Fibroblast of mammary gland (primary cell): ENCODE measurements around the gene ZC3H12C.
A peak's percentile ranks its signal among the peaks of the same experiment; 100 is the strongest.
"Not testable (repeated sequence)": the region's sequence is repeated elsewhere in the genome, so short reads cannot be mapped to it uniquely, and the experiment has no call there.

Experiments
- DNase-seq: peaks from one replicate; pipeline ENCODE4 v3.0.0-alpha.2; 2010; ENCODE audit warnings: low read depth
- H3K4me3 ChIP-seq: 2 replicates; pipeline ENCODE4 v1.5.1; 2011; ENCODE audit warnings: low read depth, mild to moderate bottlenecking, low read length, moderate library complexity; ENCODE audit not compliant: control insufficient read depth
- CTCF ChIP-seq: conservative IDR thresholded peaks from 2 replicates; pipeline ENCODE4 v1.5.1; 2011; ENCODE audit warnings: low read depth, low read length, inconsistent platforms; ENCODE audit not compliant: control insufficient read depth, insufficient read depth

Gene ZC3H12C

DNA sequence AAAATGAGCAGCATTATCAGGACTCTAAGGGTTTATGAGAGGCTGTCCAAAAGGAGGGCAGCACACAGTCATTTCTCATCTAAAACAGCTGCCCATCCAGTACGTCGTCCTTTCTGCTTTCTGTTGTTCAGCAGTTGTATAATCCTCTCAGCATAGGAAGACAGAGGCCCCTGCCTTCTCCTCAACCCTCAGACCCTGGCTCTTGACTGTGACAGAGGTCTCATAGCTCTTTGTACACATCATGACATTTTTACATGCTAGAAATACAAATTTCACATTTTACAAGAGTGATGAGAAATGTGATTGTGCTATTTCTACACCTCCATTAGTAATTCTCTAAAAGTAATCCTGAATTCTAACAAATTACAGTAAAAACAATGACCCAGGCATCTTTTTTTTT is 36.2 kb upstream of the ZC3H12C start:
- TF ChIP-seq CTCF: no peak
- DNase-seq: no peak
- no peak overlapping the region for H3K4me3 ChIP-seq

DNA sequence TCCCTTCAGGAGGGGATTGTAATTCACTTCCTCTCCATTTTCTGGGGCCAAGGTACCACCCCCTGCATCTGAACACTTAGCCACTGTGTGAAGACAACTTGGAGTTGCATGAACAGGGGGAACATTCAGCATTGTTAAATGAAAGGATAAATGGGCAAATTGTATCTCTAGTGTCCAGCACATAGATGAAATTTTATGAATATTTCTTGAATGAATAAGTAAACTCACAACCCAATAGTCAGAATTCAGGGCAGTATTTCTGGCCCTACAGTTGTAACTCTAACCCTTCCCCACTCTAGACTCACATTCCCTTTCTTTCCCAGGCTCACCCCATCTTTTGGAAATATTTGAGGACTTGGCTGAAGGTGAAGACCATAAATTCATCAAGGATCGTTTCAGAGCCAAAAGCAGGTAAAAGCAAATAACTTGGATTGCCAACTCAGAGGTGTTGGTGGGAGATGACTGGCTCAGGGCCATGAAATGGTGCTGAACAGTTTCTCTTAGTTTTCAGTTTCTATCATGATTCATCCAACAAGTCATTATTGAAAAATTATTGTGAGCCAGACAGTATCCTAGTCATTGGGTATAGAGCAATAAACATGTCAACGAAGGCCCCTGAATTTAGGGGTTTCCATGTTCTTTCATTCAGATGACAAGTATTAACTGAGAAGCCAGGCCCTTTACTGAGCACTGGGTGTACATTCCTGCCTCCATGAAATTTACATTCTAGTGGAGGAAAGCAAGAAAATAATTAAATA is 33.3 kb upstream of the ZC3H12C start:
- no peak for TF ChIP-seq CTCF
- DNase-seq: no peak
- H3K4me3 ChIP-seq: no peak overlapping the region

GRCh38 chr11:110061296-110061695 is 31.9 kb upstream of the ZC3H12C start:
- DNase-seq: no peak
- TF ChIP-seq CTCF: no peak
- no peak overlapping the region for H3K4me3 ChIP-seq

GRCh38 chr11:110062247-110062646 is 30.9 kb upstream of the ZC3H12C start:
- no peak overlapping the region for H3K4me3 ChIP-seq
- no peak for DNase-seq
- TF ChIP-seq CTCF: no peak

DNA sequence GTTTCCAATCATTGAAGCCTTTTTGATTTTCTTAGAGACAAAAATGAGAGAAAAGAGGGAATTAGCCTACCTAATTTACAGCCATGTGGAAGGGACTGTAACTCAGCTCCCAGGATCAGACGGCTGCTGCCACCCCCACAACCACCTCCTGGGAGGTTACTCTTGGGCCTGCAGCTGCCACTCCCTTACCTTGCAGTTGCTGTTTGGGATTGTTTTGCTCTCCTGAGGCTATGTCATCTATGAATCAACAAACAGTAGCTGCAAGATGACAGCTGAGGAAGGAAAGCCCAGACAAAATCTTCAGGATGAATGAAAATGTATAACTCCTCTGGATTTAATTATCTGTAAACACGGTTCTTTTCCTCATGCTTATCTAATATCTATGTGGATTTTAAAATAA is 28.0 kb upstream of the ZC3H12C start:
- no peak for TF ChIP-seq CTCF
- H3K4me3 ChIP-seq: no peak overlapping the region
- no peak for DNase-seq

- not testable (repeated sequence) for DNase-seq, H3K4me3 ChIP-seq
Measured at GRCh38 chr11:110068001-110068400, 25.2 kb upstream of the ZC3H12C start.

DNA sequence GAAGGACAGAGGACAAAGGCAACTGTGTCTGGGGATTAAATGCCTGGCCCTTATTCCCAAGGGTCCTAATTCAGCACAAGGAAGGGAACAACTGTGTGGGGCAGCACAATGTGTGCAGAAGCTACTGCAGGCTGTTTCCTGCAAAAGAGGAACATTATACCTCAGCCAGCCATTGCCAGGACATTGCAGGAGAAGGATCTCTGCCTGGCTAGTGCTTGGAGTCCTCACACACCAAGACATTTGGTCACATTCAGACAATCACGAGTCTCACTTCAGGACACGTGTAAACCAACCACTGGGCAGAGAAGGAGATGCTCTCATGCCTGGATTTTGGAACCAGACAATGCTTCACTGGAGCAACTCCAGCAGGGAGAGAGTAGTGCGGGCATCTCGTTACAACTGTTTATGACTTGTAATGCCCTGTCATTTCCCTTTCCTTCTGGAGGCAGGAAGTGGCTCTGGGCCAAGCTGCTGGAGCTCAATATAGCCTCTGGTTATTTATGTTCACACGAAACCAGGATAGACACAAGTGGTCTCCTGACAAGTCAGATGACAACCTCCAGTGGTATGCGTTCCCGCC is 23.9 kb upstream of the ZC3H12C start:
- H3K4me3 ChIP-seq: no peak overlapping the region
- DNase-seq: peak; percentile 80
- no peak for TF ChIP-seq CTCF
